Right lobe of liver (tissue), 4 donors: ENCODE results near the gene PXDN.

Experiments used
- CTCF ChIP-seq, 4 donors: fragments of 200-600 bp in 3 of 4; fragments of 450-650 bp in 1 of 4; IDR thresholded peaks; one replicate each; pipeline versions ENCODE4 v1.5.1 to v1.8.0; 2016 to 2022; ENCODE audit warnings: antibody characterized with exemption in 4 of 4, mild to moderate bottlenecking in 2 of 4
- POLR2A ChIP-seq: fragments of 450-650 bp; IDR thresholded peaks from one replicate; pipeline ENCODE4 v1.6.1; 2017; ENCODE audit warnings: antibody characterized with exemption, mild to moderate bottlenecking
- donor health status: DM: no; HTN: no; CAD: no.
- donor health status: DM: no; HTN: no; CAD: no.
- donor health status: DM: no; HTN: yes; CAD: no.

GRCh38 chr2:1739322-1739957, 4.9 kb downstream of the PXDN start:
- TF ChIP-seq CTCF (IDR thresholded peaks at IDR 0.05): no peak
- no peak for TF ChIP-seq POLR2A
